Activated CD4-positive, CD25-positive, alpha-beta regulatory T cell treated with anti-CD3 and anti-CD28 coated beads, Interleukin-2, amount 50 U/mL, for 72 hours (primary cell): ENCODE measurements around the gene SYNCRIP.
"Not testable (repeated sequence)": the region's sequence is repeated elsewhere in the genome, so short reads cannot be mapped to it uniquely, and the experiment has no call there.

Experiments
- DNase-seq: peaks from one replicate; pipeline ENCODE4 v3.0.0; 2021

SYNCRIP gene

DNA sequence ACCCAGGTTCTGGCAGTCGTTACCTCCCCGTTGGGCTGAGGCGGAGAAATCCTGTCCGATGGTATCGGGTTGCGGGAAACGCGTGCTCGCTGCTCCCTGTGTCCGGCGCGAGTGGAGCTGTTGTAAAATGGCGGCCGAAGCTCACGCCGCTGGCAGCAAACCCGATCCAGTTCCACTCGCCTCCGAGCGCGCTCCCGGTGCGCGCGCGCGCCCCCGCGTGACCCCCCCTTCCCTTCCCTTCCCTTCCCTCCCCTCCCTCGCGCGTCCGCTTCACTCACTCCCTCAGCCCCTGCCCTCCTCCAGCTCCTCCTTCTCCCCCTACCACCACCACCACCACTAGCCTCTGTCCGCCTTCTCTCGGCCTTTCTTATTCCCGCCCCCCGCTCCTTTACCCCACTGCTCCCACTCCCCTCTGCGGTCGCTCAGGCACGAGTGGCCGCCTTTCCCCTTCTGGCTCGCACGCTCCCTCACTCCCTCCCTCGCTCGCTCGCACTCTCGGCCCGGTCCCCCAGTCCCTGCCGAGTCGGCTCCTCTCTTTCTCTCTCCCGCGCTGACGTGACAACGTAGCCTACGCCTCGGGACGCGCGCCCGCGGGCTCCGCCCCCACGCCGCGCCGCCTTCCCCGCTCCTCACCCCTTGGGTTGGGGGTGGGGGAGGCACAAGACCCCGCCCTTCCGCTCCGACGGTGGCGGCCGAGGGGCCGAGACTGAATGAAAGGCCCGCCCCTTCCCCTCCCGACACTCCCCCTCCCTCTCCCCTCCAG, at the start of gene SYNCRIP:
TSS of gene SYNCRIP (minus strand) at position 113 of the 763 bp plus-strand sequence. CDS start 1,447 bp downstream, outside the sequence.
- DNase-seq: peak; percentile 98

DNA sequence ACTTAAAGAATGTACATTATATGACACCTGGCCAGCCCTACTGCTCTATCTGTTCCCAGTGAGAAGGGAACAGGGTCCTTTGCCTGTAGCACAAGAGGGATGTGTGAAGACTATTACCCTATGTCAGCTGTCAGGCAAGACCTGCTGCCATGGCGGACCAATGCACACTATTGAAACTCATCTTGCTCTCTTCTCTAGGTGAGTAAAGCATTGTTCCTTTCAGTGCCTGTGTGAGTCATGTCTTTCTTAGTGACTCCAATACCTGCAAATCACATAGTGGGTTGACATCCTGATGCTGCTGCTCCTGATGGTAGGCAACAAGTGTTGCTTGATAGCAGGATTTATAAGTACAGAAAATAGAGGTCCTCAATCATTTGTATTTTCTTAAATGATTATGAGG, 48.8 kb upstream of the SYNCRIP start:
- no peak for DNase-seq

DNA sequence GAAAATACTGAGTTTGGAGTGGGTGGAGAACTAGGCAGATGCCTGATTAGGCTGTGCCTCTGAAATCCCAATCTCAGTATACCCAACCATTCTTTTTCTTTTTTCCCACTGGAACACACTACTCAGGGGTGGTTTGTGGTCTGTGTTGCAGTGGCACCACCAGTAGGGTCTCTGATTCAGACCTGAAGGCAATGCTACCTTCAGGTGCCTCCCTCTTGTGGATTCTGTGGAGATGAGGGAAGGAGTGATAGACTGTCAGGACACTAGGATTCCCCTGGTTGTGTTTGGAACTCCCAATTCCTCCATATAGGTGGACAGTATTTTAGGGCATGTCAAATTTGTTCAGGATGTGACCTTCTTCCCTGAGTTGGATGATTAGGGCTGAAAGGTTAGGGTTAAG, 47.4 kb upstream of the SYNCRIP start:
- no peak for DNase-seq

DNA sequence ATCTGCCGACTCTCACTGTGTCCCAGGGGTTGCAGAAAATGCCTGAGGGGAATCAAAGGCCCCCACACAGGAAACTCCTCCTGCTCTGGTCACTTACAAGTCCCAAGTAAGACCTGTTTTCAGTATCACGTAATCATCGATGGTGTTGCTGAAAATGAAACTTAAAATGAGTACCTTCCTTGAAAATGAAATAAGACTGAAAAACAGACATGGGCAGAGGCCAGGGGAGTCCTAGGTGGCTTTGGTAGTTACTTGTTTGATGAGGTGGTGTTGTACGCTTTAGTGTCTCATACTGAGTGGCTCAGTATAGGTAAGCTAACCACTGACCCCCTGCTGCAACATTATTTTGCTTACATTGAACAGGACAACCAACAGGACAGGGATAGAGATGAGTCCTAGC, 43.0 kb upstream of the SYNCRIP start:
- no peak for DNase-seq

DNA sequence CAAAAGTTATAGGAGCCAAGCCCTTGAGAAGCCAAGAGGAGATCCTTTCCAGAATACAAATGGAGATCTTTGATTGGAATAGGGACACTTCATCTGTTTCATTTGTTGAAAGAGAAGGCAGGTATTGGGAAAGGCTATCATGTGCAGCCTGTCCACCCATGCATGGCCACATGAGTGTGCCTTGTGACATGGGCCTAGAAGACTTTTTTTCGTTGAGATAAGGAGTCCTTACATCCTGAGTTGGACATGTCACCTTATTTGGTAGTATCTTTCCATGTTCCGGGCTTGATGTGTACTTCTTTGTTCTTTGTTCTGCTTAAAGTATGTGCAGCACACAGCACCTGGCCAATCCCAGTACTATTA, 42.1 kb upstream of the SYNCRIP start:
- DNase-seq: no peak

DNA sequence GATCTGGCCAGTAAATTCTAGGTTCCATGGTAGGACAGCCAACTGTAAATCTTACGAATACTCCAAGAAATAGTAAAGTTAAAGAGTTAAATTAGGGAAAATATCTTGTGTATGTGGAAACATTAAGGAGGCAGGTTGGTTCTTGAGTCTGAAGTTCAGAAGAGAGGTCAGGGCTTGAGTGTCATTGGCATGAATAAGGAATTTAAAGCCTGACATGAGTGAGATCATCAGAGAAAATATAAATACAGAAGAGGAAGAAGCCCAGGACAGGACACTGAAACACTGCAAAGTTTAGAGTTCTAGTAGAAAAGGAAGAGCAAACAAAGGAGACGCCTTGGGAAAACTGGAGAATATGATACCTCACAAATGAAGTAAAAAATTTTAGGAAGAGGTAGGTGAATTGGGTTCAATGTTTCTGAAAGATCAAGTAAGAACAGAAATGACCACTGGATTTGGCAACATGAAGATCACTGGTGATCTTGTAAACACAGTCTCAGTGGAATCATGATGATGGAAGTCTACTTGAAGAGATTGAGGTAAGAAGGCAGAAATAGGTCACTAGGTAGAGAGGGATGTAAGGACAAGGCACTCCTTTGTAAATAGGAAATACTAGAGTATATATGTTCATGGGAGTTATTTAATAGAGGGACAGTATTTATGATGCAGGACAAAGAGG, 41.6 kb upstream of the SYNCRIP start:
- DNase-seq: no peak

DNA sequence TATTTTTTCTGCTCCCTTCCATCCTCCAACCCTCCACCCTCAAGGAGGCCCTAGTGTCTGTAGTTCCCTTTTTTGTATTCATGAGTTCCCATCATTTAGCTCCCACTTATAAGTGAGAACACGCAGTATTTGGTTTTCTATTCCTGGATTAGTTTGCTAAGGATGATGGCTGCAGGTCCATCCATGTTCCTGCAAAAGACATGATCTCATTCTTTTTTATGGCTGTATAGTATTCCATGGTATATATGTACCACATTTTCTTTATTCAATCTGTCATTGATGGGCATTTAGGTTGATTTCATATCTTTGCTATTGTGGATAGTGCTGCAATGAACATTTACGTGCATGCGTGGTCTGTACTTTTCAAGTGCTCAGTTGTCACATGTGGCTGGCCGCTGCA, 39.2 kb upstream of the SYNCRIP start:
- DNase-seq: not testable (repeated sequence)

DNA sequence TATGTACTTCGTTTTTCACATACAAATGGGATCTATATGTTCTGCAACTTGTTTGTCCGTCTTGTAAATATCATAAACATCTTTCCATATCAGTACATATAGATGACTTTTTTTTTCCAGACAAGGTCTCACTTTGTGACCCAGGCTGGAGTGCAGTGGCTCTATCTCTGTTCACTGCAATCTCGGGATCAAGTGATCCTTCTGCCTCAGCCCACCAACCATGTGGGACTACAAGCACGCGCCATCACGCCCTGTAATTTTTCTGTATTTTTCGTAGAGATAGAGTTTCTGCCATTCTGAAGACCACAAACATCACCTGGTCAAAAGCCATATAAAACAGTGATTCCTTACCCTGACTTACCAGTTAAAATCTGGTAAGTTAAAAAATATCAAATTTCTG, 37.7 kb upstream of the SYNCRIP start:
- DNase-seq: no peak

DNA sequence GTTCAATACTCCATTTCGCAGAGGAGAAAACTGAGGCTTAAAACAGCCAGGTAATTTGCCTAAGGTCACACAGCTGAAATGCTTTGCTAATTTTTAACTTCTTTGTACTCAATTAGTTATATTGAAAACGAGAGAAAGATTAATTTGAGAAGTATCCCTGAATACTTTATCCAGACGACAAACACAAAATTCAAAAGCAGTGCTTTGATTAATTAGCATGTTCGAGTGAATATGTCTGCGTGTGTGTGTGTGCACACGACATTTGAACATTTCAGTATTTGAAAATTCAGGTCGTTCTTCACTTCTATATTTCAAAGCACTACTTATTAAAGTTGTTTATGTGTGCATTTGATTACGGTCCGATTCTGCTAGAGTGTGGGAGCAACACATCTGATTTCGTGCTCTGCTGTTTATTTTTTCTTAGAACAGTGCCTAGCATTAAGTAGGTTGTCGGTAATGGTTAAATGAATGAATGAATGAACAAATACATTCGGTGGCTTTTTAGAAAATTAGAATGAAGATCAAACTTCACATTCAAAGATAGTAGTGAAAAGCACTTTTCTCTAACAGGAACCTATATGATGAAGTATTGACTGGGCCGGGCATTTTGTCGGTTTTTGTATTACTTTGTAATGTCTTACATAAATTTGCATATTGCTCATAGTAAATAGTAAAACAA, 36.9 kb upstream of the SYNCRIP start:
- no peak for DNase-seq

DNA sequence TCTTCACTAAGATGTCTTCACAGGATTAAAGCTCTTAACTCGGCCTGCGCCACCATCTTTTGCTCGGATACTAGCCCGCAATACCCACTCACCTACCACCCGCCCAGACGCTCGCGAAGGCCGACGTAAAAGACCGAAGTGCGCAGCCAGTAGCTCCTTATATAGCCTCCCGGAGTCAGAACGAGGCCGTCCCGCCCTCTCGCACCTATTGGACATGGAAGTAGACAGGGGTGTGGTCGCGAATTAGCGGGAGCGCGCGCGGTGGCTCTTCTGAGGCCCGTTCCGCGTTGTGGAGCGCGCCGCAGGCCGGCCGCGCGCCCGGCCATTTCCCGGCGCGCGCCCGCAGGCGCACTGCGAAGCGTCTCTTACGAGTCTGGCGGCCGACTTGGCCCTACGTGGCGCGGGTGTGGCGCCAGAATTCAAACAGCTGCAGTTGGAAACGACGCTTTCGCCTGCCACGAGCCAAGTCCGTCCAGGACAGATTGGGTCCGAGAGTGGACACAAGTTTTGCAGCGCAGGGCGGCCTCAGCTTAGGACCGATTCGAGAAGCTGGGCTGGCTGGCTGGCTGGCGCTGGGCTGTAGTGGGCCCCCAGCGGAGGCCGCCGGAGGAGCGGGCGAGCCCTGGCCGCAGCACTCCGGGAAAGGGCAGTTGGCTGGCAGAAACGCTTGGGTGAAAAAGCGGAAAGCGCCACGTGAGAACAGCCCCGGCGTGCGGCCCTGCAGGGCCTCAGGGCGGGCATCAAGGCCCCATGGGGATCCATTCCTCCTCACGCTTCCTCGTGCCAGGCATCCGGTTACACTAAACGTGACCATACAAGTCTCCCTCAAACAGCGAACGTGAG, 36.1 kb upstream of the SYNCRIP start:
- DNase-seq: peak; percentile 95

DNA sequence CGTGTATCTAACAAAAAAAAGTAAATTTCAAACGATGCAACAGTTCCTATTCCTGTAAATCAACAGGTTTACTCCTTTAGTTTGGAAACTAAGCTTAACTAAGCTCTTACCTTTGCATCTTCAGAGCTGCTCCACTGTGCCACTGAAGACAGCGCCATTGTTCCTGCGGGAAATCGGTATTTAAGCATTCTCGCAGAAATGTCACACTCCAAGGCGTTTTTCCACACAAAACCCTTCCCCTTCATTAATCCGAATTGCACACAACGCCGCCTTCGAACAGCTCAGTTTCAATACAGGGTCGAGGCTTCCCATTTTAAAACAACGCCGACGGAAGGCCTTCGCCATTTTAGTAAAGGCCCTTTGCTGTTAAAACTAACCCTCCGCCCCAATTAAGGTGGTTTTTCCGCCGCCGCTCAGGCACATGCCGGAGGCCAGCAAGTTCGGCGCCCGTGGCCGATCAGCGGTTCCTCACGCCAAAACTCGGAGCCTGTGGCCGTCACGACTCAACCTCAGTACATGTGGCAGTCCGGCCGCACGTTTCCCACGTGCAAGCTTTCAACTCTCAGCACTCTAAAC, 35.4 kb upstream of the SYNCRIP start:
- no peak for DNase-seq

DNA sequence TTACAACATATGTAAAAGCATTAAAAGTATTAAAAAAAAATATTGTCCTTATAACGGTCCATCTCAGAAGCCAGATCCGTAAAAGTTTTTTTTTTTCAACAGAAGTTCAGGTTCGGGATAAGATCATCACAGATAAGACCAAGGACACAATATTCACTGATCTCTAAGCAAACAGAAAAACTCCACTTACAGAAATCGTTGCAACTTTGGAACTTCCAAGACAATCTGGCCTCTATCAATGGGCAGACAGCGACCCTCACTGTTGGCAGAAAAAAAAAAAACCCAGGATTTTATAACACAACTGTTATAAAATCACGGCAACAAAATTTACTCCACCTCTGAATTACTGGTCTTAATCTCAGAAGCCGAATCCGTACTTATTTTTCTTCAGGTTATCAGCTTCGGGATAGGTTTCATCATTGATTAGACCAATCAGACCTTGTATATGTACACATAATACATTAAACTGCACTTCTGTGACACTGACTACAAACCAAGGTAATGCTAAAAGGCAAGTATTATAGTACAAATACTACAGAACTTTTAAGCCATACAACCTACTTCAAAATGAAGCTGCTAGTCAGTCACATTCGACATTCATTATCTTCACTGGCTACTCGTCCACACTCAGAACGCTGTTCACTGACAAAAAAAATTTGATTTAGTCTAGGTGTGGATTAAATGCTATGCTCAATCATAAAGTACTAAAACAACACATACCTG, 34.7 kb upstream of the SYNCRIP start:
- DNase-seq: no peak

DNA sequence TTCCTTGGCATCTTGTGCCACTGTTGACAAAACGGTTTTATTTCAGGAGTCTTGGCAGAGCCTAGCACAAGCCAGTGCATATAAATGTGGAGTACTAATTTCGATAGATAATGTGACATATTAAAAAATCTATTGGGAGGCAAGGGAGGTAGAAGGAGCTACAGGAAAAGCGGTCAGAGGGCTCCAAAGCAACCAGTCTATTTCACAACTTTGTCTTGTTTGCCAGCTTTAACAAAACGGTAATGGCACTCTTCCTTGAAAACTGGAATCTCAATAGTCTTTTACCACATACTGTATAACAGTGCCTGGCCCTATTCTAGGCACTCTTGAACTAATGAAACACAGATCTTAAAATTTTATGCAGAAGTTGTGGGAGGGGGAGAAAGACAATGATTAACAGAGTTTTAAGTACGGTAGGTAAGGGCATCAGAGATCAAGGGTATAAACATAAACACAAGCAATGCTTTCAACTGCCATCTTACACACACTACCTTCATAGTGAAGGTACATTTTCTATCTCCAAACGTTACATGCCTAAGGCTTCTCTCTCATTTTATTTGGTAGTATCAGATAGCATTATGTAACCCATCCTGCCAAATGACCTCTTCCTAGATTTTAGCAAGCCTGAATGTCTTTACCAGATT, 33.5 kb upstream of the SYNCRIP start:
- no peak for DNase-seq

DNA sequence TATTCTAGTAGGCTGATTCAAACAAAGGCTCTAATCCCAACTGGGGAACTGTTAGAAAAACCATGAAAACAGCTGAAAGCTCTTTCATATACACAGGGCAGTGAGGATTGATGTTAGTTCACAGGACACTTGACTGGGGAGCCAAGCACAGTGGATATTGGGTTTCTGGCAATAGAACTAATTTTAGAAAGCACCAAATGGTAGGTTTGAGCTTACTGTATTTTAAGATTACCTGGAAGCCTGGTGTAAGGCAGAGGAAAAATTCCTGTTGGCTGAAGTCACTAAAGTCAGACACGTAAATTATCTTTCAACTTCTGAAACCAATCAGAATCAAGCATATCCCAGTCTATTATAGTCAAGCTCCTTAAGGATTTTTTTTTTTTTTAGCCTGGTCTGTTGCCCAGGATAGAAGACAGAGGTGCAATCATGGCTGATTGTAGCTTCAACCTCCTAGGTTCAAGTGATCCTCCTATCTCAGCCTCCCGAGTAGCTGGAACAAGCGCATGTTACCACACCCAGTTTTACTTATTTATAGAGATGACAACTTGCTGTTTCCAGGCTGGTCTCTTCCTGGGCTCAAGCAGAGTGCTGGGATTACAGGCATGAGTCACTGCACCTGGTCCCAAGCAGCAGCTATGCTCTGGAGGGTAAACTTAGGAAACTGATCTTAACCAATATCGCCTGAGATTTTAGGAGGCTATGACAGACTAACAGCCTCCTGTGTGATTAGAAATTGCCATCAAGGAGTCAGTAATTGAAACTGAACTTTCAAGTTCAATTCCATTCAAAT, 32.5 kb upstream of the SYNCRIP start:
- DNase-seq: no peak

DNA sequence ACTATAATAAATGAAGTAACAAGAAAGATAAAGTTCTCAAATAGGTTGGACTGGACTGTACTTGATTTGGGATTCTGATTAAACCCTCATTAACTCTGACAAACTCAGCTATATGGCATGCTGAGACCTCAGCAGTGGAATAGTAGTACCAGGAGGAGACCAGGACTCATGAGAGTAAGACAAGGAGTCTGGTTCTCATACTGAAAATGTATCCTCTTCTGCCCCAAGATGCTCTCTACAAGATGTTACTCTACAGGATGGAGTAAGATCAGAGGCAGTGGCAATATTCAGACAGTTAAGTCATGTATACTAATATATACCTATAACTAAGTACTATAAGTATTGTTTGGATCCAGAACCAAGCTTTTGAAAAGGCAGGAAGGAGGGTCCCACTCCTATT, 31.9 kb upstream of the SYNCRIP start:
- no peak for DNase-seq

DNA sequence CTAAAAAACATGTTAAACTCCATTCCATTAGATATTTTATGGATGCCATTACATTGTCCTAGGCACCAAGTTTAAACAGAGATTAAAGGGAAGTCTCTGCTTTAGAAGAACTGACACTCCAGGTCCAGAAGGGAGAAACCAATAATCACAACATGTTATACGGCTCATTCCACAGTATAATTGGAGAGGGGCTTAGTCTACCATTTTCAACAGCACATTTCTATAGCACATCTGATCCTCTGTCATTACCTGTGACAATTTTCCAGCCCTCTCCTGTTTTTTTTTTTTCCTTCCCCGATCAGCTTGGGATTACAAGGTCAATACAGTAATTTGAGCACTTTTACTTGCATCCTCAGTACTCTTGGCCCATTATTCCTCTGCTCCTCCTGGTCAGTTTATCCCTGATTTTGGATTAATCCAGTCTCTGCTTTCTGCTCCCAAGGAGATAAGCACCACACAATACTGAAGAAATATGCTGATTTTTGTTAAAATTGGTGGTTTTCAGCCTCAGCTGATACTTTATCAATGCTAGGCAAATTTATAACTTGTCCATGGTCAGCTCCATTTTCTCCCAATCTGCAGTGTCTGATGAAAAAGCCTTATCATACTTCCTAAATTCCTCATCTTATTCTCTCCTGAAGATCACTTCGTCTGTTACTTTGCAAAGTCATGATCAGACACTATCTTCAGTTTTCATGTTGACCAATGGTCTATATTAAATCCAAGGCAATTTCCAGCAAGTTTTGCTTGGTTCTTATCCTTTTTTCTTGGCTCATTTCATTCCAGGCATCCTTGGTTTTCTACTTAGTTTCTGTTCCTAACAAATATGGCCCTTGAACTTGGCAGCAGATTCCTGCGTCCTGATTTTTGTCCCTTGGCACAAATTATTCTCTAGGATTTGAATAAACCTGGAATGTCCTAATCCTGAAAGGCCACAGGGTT, 30.8 kb upstream of the SYNCRIP start:
- no peak for DNase-seq

DNA sequence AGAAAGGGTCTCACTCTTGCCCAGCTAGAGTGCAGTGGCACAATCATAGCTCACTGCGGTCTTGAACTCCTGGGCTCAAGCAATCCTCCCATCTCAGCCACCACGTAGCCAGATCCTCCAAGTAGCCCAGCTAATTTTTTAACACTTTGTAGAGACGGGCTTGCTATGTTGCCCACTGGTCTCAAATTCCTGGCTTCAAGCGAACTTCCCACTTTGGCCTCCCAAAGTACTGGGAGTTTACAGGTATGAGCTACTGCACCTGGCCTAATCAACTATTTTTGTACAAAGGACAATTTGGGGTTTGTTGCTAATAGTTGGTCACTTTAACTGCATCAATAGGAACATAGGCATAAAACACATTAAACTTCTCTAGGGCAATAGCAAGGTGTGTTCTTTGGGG, 29.9 kb upstream of the SYNCRIP start:
- no peak for DNase-seq

DNA sequence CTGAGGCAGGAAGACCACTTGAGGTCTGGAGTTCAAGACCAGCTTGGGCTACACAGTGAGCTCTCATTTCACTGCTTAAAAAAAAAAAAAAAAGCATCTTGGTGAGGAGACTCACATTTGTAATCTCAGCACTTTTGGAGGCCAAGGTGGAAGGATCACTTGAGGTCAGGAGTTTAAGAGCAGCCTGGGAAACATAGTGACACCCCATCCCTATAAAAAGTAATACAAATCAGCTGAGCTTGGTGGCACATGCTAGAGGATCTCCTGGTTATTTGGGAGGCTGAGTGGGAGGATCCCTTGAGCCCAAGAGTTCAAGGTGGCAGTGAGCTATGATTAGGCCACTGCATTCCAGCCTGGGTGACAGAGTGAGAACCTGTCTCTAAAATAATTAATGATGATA, 29.4 kb upstream of the SYNCRIP start:
- no peak for DNase-seq

DNA sequence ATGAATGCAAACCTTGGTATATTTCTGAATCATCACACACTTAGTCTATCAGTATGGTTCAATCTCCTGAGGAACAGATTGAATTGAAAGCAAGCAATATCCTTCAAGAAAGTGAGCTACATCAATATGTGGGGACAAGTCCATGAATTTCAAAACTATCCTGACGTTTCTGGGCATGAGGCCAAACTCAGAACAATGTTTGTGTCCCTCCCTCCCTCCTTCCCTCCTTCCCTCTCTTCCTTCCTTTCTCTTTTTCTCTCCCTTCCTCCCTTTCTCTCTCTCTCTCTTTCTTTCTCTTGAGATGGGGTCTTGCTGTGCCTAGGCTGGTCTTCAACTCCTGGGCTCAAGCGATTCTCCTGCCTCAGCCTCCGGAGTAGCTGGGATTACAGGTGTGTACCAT, 27.9 kb upstream of the SYNCRIP start:
- no peak for DNase-seq
